ENCODE results near the gene GLG1. TPM values are rescaled to one million over a fixed set of nuclear protein-coding genes. Genes with fewer than 3 reads are reported as not detected.
"Not testable (repeated sequence)": the region's sequence is repeated elsewhere in the genome, so short reads cannot be mapped to it uniquely, and the experiment has no call there.

The GLG1 gene
- total and polyA plus RNA-seq, 7 donors, result 19.7 to 107 (median 60.1) TPM

GRCh38 chr16:74538801-74539200 lies 68.1 kb downstream of the GLG1 start:
- intact Hi-C loops (cut with DNase I); DNase-seq; H3K4me1 ChIP-seq; H3K4me3 ChIP-seq; H3K9me3 ChIP-seq; H3K27ac ChIP-seq; ATAC-seq; H3K27me3 ChIP-seq (ENCODE audit: insufficient read depth in 3 of 3, low read length in 2 of 3); H3K36me3 ChIP-seq (ENCODE audit: insufficient read depth in 1 of 2, low read depth in 1 of 2): not testable (repeated sequence)
- WGBS, 3 donors, result 91 to 100% (median 100%) methylated on average over 1 of the region's 3 CpGs

- DNase-seq; ATAC-seq; H3K27ac ChIP-seq; H3K4me3 ChIP-seq; H3K4me1 ChIP-seq; H3K27me3 ChIP-seq (ENCODE audit: insufficient read depth in 3 of 3, low read length in 2 of 3); H3K9me3 ChIP-seq; intact Hi-C loops (cut with DNase I); H3K36me3 ChIP-seq (ENCODE audit: insufficient read depth in 1 of 2, low read depth in 1 of 2): not testable (repeated sequence)
- WGBS, 3 donors, result 81 to 84% (median 82%) methylated on average over 1 of the region's 1 CpG
Observed at GRCh38 chr16:74537746-74538145, 69.2 kb downstream of the GLG1 start.

- DNase-seq; H3K27ac ChIP-seq; intact Hi-C loops (cut with DNase I); H3K9me3 ChIP-seq; H3K4me1 ChIP-seq; H3K4me3 ChIP-seq; H3K36me3 ChIP-seq (ENCODE audit: insufficient read depth in 1 of 2, low read depth in 1 of 2); H3K27me3 ChIP-seq (ENCODE audit: insufficient read depth in 3 of 3, low read length in 2 of 3): not testable (repeated sequence)
- 72 to 88% (median 83%) methylated on average over 2 to 3 of the region's 4 CpGs for WGBS, 3 donors
- peak; percentile 64 to 85 (median 72) for ATAC-seq
Observed at GRCh38 chr16:74534650-74535049, 72.3 kb downstream of the GLG1 start.

GRCh38 chr16:74524926-74525325 lies 82.0 kb downstream of the GLG1 start:
- Histone ChIP-seq H3K36me3 (ENCODE audit: insufficient read depth in 1 of 2, low read depth in 1 of 2) (peaks cover 0 to 8% of the 10 kb centered on the region in 2 donors), H3K9me3 (no peaks in the 10 kb centered on the region), H3K27me3 (ENCODE audit: insufficient read depth in 3 of 3, low read length in 2 of 3) (no peaks in the 10 kb centered on the region), H3K27ac (no peak overlapping the region), H3K4me1 (peaks cover 20% of the 10 kb centered on the region), H3K4me3 (no peak overlapping the region)
- intact Hi-C loops (cut with DNase I), result no loop called here
- DNase-seq (no peak), ATAC-seq (no peak)
- no peak for TF ChIP-seq CTCF (IDR thresholded peaks at IDR 0.05)

- Histone ChIP-seq H3K4me1 (peaks cover 20% of the 10 kb centered on the region), H3K27ac (no peak overlapping the region), H3K36me3 (ENCODE audit: insufficient read depth in 1 of 2, low read depth in 1 of 2) (peaks cover 0 to 8% of the 10 kb centered on the region in 2 donors), H3K4me3 (no peak overlapping the region), H3K9me3 (no peaks in the 10 kb centered on the region), H3K27me3 (ENCODE audit: insufficient read depth in 3 of 3, low read length in 2 of 3) (no peaks in the 10 kb centered on the region)
- DNase-seq (no peak), ATAC-seq (no peak)
- no peak for TF ChIP-seq CTCF (IDR thresholded peaks at IDR 0.05)
- WGBS, 3 donors, result 95 to 99% (median 98%) methylated on average over 5 of the region's 5 CpGs
- intact Hi-C loops (cut with DNase I), result no loop called here
Observed at GRCh38 chr16:74524117-74524516, 82.8 kb downstream of the GLG1 start.

GRCh38 chr16:74523706-74524105 lies 83.2 kb downstream of the GLG1 start:
- intact Hi-C loops (cut with DNase I); H3K27ac ChIP-seq; H3K9me3 ChIP-seq; ATAC-seq; H3K27me3 ChIP-seq (ENCODE audit: insufficient read depth in 3 of 3, low read length in 2 of 3); H3K36me3 ChIP-seq (ENCODE audit: insufficient read depth in 1 of 2, low read depth in 1 of 2); DNase-seq; H3K4me3 ChIP-seq: not testable (repeated sequence)
- 97 to 99% (median 98%) methylated on average over 3 of the region's 3 CpGs for WGBS, 3 donors
- H3K4me1 ChIP-seq, result peaks cover 20% of the 10 kb centered on the region

GRCh38 chr16:74522160-74522559 lies 84.8 kb downstream of the GLG1 start:
- Histone ChIP-seq H3K36me3 (ENCODE audit: insufficient read depth in 1 of 2, low read depth in 1 of 2) (no peaks in the 10 kb centered on the region), H3K9me3 (no peaks in the 10 kb centered on the region), H3K4me3 (no peak overlapping the region), H3K4me1 (peaks cover 20% of the 10 kb centered on the region), H3K27me3 (ENCODE audit: insufficient read depth in 3 of 3, low read length in 2 of 3) (no peaks in the 10 kb centered on the region), H3K27ac (no peak overlapping the region)
- no peak for DNase-seq
- WGBS, 3 donors, result 69 to 88% (median 80%) methylated on average over 6 of the region's 6 CpGs
- no peak for ATAC-seq
- intact Hi-C loops (cut with DNase I), result no loop called here
- no peak for TF ChIP-seq CTCF (IDR thresholded peaks at IDR 0.05)

All from psoas muscle (tissue), 8 donors.